Measurements from ENCODE around the gene C5. TPM values are rescaled to one million over a fixed set of nuclear protein-coding genes. Genes with fewer than 3 reads are reported as not detected.

The C5 gene
- total RNA-seq, 1 experiment from 2014 or later, result 0.57 TPM

GRCh38 chr9:121053544-121053943 lies 3.5 kb upstream of the C5 start:
- Mint-ChIP-seq H3K9me3 (no peaks in the 10 kb centered on the region), H3K36me3 (no peaks in the 10 kb centered on the region), H3K4me3 (no peak overlapping the region), H3K27ac (no peak overlapping the region), H3K27me3 (ENCODE audit: low read depth) (no peaks in the 10 kb centered on the region), H3K4me1 (peaks cover 10% of the 10 kb centered on the region; the same call in 1 of the 2 replicates)
- CTCF ChIA-PET, result no interaction called here
- TF ChIP-seq ZNF121 (CRISPR knock-in tag; IDR thresholded peaks at IDR 0.05) (no peak), GABPB1 (CRISPR knock-in tag; IDR thresholded peaks at IDR 0.05) (peak; percentile 52; the same call in 1 of the 2 replicates), ZNF532 (CRISPR knock-in tag; IDR thresholded peaks at IDR 0.05; ENCODE audit: borderline replicate concordance) (no peak), SP1 (CRISPR knock-in tag; conservative IDR thresholded peaks at IDR 0.05) (no peak), PRRX2 (CRISPR knock-in tag; IDR thresholded peaks at IDR 0.05) (no peak), MXD4 (CRISPR knock-in tag; IDR thresholded peaks at IDR 0.05; ENCODE audit: borderline replicate concordance) (no peak), ATF2 (CRISPR knock-in tag; IDR thresholded peaks at IDR 0.05; ENCODE audit: borderline replicate concordance, low read depth) (no peak)
- no peak for DNase-seq (ENCODE audit: low spot score)
- ATAC-seq, result no peak
- POLR2A ChIA-PET, result no interaction called here

GRCh38 chr9:121048618-121049017 lies 1.5 kb downstream of the C5 start:
- H3K4me1 Mint-ChIP-seq, result peaks cover 10% of the 10 kb centered on the region; the same call in 1 of the 2 replicates
- ATAC-seq, result no peak
- no peaks in the 10 kb centered on the region for H3K9me3 Mint-ChIP-seq
- H3K27me3 Mint-ChIP-seq (ENCODE audit: low read depth), result no peaks in the 10 kb centered on the region
- no peak overlapping the region for H3K4me3 Mint-ChIP-seq
- no peak for DNase-seq (ENCODE audit: low spot score)
- H3K36me3 Mint-ChIP-seq, result no peaks in the 10 kb centered on the region
- TF ChIP-seq ETV6 (CRISPR knock-in tag; IDR thresholded peaks at IDR 0.05), result no peak
- TF ChIP-seq KAT7 (CRISPR knock-in tag; IDR thresholded peaks at IDR 0.05; ENCODE audit: borderline replicate concordance), result no peak
- TF ChIP-seq ZNF138 (CRISPR knock-in tag; conservative IDR thresholded peaks at IDR 0.05), result no peak
- no peak for TF ChIP-seq ZNF281 (CRISPR knock-in tag; IDR thresholded peaks at IDR 0.05)
- TF ChIP-seq TEAD1 (CRISPR knock-in tag; IDR thresholded peaks at IDR 0.05), result no peak
- no peak for TF ChIP-seq NR3C1 (CRISPR knock-in tag; conservative IDR thresholded peaks at IDR 0.05; ENCODE audit: low read depth)
- TF ChIP-seq ELF4 (CRISPR knock-in tag; IDR thresholded peaks at IDR 0.05; ENCODE audit: low read depth), result no peak
- TF ChIP-seq PREB (CRISPR knock-in tag; IDR thresholded peaks at IDR 0.05; ENCODE audit: borderline replicate concordance), result no peak
- no peak overlapping the region for H3K27ac Mint-ChIP-seq
- ChIA-PET POLR2A (no interaction called here), CTCF (interaction anchor here (1.6 to 4.0 kb wide), 4 partner anchors 11 to 319 kb away, joined by 4 to 27 read pairs (median 8); no protein-coding TSS in a partner anchor)

All from WTC11 (cell line).